CD14-positive monocyte (primary cell): ENCODE data around the gene CASP12. TPM values are rescaled to one million over a fixed set of nuclear protein-coding genes. Genes with fewer than 3 reads are reported as not detected.

Source experiments
- DNase-seq, 3 donors: peaks; one replicate each; pipeline ENCODE4 v3.0.0-alpha.2; 2011 to 2022
- H2AFZ ChIP-seq: 2 replicates; pipeline ENCODE4 v1.6.0; 2012; ENCODE audit warnings: mild to moderate bottlenecking, low read depth, low read length, inconsistent platforms; ENCODE audit not compliant: insufficient read depth, poor library complexity, severe bottlenecking
- H3K27ac ChIP-seq, 2 donors: 1 replicate in 1 of 2; 2 replicates in 1 of 2; pipeline ENCODE4 v1.5.1; 2012 to 2013; ENCODE audit warnings: low read length in 2 of 2, control low read depth in 1 of 2, inconsistent platforms in 1 of 2, low read depth in 1 of 2, mild to moderate bottlenecking in 1 of 2
- H3K27me3 ChIP-seq, 2 donors: one replicate each; pipeline versions ENCODE4 v1.6.0 to v1.6.1; 2011 to 2013; ENCODE audit warnings: low read length in 2 of 2; ENCODE audit not compliant: control insufficient read depth in 2 of 2, insufficient read depth in 2 of 2
- H3K36me3 ChIP-seq, 2 donors: replicated peaks in 1 of 2; 1 replicate in 1 of 2; 2 replicates in 1 of 2; pipeline versions ENCODE4 v1.5.1 to v1.6.1; 2012 to 2013; ENCODE audit warnings: low read length in 2 of 2, control low read depth in 1 of 2, inconsistent platforms in 1 of 2, mild to moderate bottlenecking in 1 of 2; ENCODE audit not compliant: insufficient read depth in 2 of 2, control insufficient read depth in 1 of 2
- H3K4me1 ChIP-seq, 2 donors: 1 replicate in 1 of 2; 2 replicates in 1 of 2; pipeline versions ENCODE4 v1.5.1 to v1.6.1; 2012 to 2013; ENCODE audit warnings: low read length in 2 of 2, control low read depth in 1 of 2, inconsistent platforms in 1 of 2, mild to moderate bottlenecking in 1 of 2, moderate library complexity in 1 of 2; ENCODE audit not compliant: insufficient read depth in 2 of 2, control insufficient read depth in 1 of 2
- H3K4me2 ChIP-seq: replicated peaks from 2 replicates; pipeline ENCODE3; 2012; ENCODE audit warnings: low read length, moderate library complexity, mild to moderate bottlenecking; ENCODE audit not compliant: poor library complexity, severe bottlenecking; ENCODE audit errors: extremely low read depth
- H3K4me3 ChIP-seq, 3 experiments: fragments of 200-600 bp in 1 of 3; sonication (generic) in 1 of 3; replicated peaks in 1 of 3; 1 replicate in 2 of 3; 2 replicates in 1 of 3; pipeline ENCODE4 v1.5.1; 2011 to 2013; ENCODE audit warnings: low read length in 3 of 3, mild to moderate bottlenecking in 3 of 3, control low read depth in 2 of 3, low read depth in 2 of 3, inconsistent platforms in 1 of 3, moderate library complexity in 1 of 3
- H3K79me2 ChIP-seq: 2 replicates; pipeline ENCODE4 v1.6.0; 2012; ENCODE audit warnings: mild to moderate bottlenecking, control low read depth, inconsistent platforms, low read length, moderate library complexity; ENCODE audit not compliant: insufficient read depth
- H3K9ac ChIP-seq: 2 replicates; pipeline ENCODE4 v1.6.0; 2017; ENCODE audit warnings: low read length, mild to moderate bottlenecking; ENCODE audit not compliant: insufficient read depth, poor library complexity, severe bottlenecking
- H3K9me3 ChIP-seq, 2 donors: replicated peaks in 1 of 2; 1 replicate in 1 of 2; 2 replicates in 1 of 2; pipeline versions ENCODE4 v1.5.1 to v1.6.1; 2012 to 2013; ENCODE audit warnings: low read length in 2 of 2, control low read depth in 1 of 2; ENCODE audit not compliant: control insufficient read depth in 1 of 2, insufficient read depth in 1 of 2
- H4K20me1 ChIP-seq: 2 replicates; pipeline ENCODE4 v1.6.0; 2012; ENCODE audit warnings: mild to moderate bottlenecking, low read length, control low read depth, moderate library complexity; ENCODE audit not compliant: insufficient read depth
- H3K27ac Mint-ChIP-seq, 7 donors: one replicate each; pipeline ENCODE4 v1.8.0; 2020; ENCODE audit warnings: mild to moderate bottlenecking in 7 of 7, mixed read lengths in 7 of 7, moderate library complexity in 6 of 7, inconsistent platforms in 2 of 7
- H3K27me3 Mint-ChIP-seq, 3 donors: one replicate each; pipeline ENCODE4 v1.8.0; 2021 to 2022; ENCODE audit warnings: low read depth in 3 of 3, mild to moderate bottlenecking in 3 of 3, mixed read lengths in 3 of 3, moderate library complexity in 3 of 3, inconsistent platforms in 1 of 3
- H3K36me3 Mint-ChIP-seq, 2 donors: one replicate each; pipeline ENCODE4 v1.8.0; 2020; ENCODE audit warnings: mixed read lengths in 2 of 2, inconsistent platforms in 1 of 2, mild to moderate bottlenecking in 1 of 2
- H3K4me1 Mint-ChIP-seq: one replicate; pipeline ENCODE4 v1.8.0; 2020; ENCODE audit warnings: mild to moderate bottlenecking, mixed read lengths
- H3K4me3 Mint-ChIP-seq, 2 donors: one replicate each; pipeline ENCODE4 v1.8.0; 2020; ENCODE audit warnings: mild to moderate bottlenecking in 2 of 2, mixed read lengths in 2 of 2, moderate library complexity in 1 of 2
- H3K9me3 Mint-ChIP-seq, 7 donors: one replicate each; pipeline ENCODE4 v1.8.0; 2020 to 2022; ENCODE audit warnings: mixed read lengths in 7 of 7, mild to moderate bottlenecking in 6 of 7, moderate library complexity in 6 of 7, inconsistent platforms in 2 of 7
- WGBS: methylation state at CpG from one replicate; pipeline ENCODE4 v1.1.5; 2013; ENCODE audit warnings: missing lambda C conversion rate; ENCODE audit not compliant: insufficient coverage; 5-methylcytosine and 5-hydroxymethylcytosine counted together
- intact Hi-C, 2 donors: fragments of 100-400 bp; cut with micrococcal nuclease; formaldehyde crosslinking; loops; one replicate each; pipeline versions ENCODE4 v1.15.0 to v1.15.1; 2023
- polyA plus RNA-seq, 3 donors: library from polyadenylated mRNA; depleted of rRNA in 1 of 3; unstranded in 2 of 3; stranded (reverse) in 1 of 3; fragments of 300-500 nt in 2 of 3; fragments of >200 nt in 1 of 3; fragmentation: Illumina TruSeq in 2 of 3; gene quantifications; 1 replicate in 2 of 3; 2 replicates in 1 of 3; pipeline ENCODE4 v1.2.3, GENCODE V29; 2012 to 2021
- TF ChIP-seq, protein P1 (sequence below): fragments of 200-600 bp; IDR thresholded peaks from one replicate; pipeline ENCODE4 v1.8.0; 2022; ENCODE audit warnings: antibody characterized with exemption, mild to moderate bottlenecking

CASP12 gene
- polyA plus RNA-seq, 3 donors = not detected

DNA sequence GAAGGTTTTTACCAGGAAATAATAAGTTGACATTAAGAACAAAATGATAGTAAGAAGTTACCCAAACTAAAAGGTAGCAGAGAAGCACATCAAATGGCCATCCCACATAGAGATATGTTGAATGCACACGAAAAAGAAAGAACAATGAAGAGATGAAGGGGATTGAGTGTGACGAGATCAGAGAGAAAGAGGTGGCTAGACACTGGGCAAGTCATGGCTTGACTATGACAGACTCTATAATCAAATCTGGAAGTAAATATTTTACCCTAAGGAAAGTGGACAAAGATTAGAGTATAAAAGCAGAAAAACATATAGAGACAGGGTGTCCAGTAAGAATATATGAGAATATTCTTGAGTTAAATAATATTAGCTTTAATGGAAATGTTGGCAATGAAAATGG is 31.4 kb downstream of the CASP12 start:
- H3K27me3 Mint-ChIP-seq = no peaks in the 10 kb centered on the region
- H3K9ac ChIP-seq = no peak overlapping the region

GRCh38 chr11:104858882-104859775 is 39.1 kb downstream of the CASP12 start:
- H3K36me3 Mint-ChIP-seq = peaks cover 0 to 1% of the 10 kb centered on the region in 2 donors
- no CpG with 5 or more reads among the region's 7 CpGs for WGBS
- Histone ChIP-seq H3K4me2 (no peak overlapping the region), H3K27me3 (no peaks in the 10 kb centered on the region), H2AFZ (peak overlapping the region; percentile 2), H3K4me1 (peaks cover 0 to 3% of the 10 kb centered on the region in 2 donors), H3K36me3 (no peaks in the 10 kb centered on the region), H3K79me2 (no peaks in the 10 kb centered on the region), H3K27ac (no peak overlapping the region), H3K4me3 (no peak overlapping the region), H4K20me1 (no peaks in the 10 kb centered on the region), H3K9ac (no peak overlapping the region), H3K9me3 (no peaks in the 10 kb centered on the region)
- intact Hi-C loops = no loop called here
- TF ChIP-seq, protein P1, sequence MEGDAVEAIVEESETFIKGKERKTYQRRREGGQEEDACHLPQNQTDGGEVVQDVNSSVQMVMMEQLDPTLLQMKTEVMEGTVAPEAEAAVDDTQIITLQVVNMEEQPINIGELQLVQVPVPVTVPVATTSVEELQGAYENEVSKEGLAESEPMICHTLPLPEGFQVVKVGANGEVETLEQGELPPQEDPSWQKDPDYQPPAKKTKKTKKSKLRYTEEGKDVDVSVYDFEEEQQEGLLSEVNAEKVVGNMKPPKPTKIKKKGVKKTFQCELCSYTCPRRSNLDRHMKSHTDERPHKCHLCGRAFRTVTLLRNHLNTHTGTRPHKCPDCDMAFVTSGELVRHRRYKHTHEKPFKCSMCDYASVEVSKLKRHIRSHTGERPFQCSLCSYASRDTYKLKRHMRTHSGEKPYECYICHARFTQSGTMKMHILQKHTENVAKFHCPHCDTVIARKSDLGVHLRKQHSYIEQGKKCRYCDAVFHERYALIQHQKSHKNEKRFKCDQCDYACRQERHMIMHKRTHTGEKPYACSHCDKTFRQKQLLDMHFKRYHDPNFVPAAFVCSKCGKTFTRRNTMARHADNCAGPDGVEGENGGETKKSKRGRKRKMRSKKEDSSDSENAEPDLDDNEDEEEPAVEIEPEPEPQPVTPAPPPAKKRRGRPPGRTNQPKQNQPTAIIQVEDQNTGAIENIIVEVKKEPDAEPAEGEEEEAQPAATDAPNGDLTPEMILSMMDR = no peak
- H3K9me3 Mint-ChIP-seq = peaks cover 0 to 2% (median 0%) of the 10 kb centered on the region in 7 donors
- no peak overlapping the region for H3K4me3 Mint-ChIP-seq
- peaks cover 0 to 3% (median 1%) of the 10 kb centered on the region in 3 donors for H3K27me3 Mint-ChIP-seq
- no peak for DNase-seq
- H3K27ac Mint-ChIP-seq = no peak overlapping the region
- H3K4me1 Mint-ChIP-seq = peaks cover 11% of the 10 kb centered on the region

More for the DNA sequence above, 31.4 kb downstream of the CASP12 start:
- Histone ChIP-seq H3K27me3 (no peaks in the 10 kb centered on the region), H2AFZ (no peak overlapping the region), H3K9me3 (no peaks in the 10 kb centered on the region), H3K79me2 (no peaks in the 10 kb centered on the region), H4K20me1 (no peaks in the 10 kb centered on the region), H3K4me2 (no peak overlapping the region), H3K4me1 (no peaks in the 10 kb centered on the region), H3K27ac (no peak overlapping the region), H3K36me3 (no peaks in the 10 kb centered on the region), H3K4me3 (no peak overlapping the region)
- intact Hi-C loops = no loop called here
- TF ChIP-seq, protein P1 = no peak
- no peak for DNase-seq
- no CpG with 5 or more reads among the region's 2 CpGs for WGBS
- peaks cover 0 to 9% (median 3%) of the 10 kb centered on the region in 7 donors for H3K9me3 Mint-ChIP-seq
- H3K4me1 Mint-ChIP-seq = no peaks in the 10 kb centered on the region
- no peaks in the 10 kb centered on the region for H3K36me3 Mint-ChIP-seq
- no peak overlapping the region for H3K27ac Mint-ChIP-seq
- no peak overlapping the region for H3K4me3 Mint-ChIP-seq
